Measurements from ENCODE around the gene HOXC10. TPM values are rescaled to one million over a fixed set of nuclear protein-coding genes. Genes with fewer than 3 reads are reported as not detected.

Gene HOXC10
- total and polyA plus RNA-seq, 2 donors (not counting 1 experiment from before 2014, with no cell fraction given), result not detected

- peaks cover 0 to 92% (median 60%) of the 10 kb centered on the region in 4 experiments for H3K27me3 ChIP-seq (replicated peaks in 1 of 4; ENCODE audit: control extremely low read depth in 1 of 4, control insufficient read depth in 3 of 4, insufficient read depth in 4 of 4, low read length in 3 of 4)
- H3K4me1 Mint-ChIP-seq, result peaks cover 10% of the 10 kb centered on the region
- peaks cover 0 to 23% (median 0%) of the 10 kb centered on the region in 3 donors for H3K9me3 ChIP-seq (ENCODE audit: control extremely low read depth in 1 of 3, control insufficient read depth in 2 of 3, insufficient read depth in 1 of 3, low read length in 2 of 3)
- H3K4me1 ChIP-seq (ENCODE audit: control insufficient read depth in 2 of 2, insufficient read depth in 2 of 2, low read length in 2 of 2), result peaks cover 16 to 20% of the 10 kb centered on the region in 2 donors
- WGBS (ENCODE audit: insufficient coverage), result 76% methylated on average over 2 of the region's 5 CpGs
- peaks cover 77% of the 10 kb centered on the region for H3K27me3 Mint-ChIP-seq
- no peaks in the 10 kb centered on the region for H3K79me2 ChIP-seq (ENCODE audit: control insufficient read depth, insufficient read depth, low read length)
- DNase-seq (no peak), ATAC-seq (ENCODE audit: low read depth) (no peak)
- no peak overlapping the region for H3K4me3 ChIP-seq (ENCODE audit: control extremely low read depth in 1 of 5, extremely low read depth in 1 of 5, insufficient read depth in 1 of 5, low read depth in 2 of 5, low read length in 4 of 5)
- H4K20me1 ChIP-seq (ENCODE audit: control insufficient read depth, insufficient read depth, low read length, poor library complexity, severe bottlenecking), result no peaks in the 10 kb centered on the region
- intact Hi-C loops (cut with micrococcal nuclease), result no loop called here
- H3K36me3 ChIP-seq (replicated peaks in 1 of 2; ENCODE audit: control extremely low read depth in 1 of 2, control insufficient read depth in 1 of 2, extremely low read depth in 1 of 2, insufficient read depth in 2 of 2, low read length in 1 of 2), result no peaks in the 10 kb centered on the region
- no peak overlapping the region for H3K27ac ChIP-seq (ENCODE audit: low read length in 2 of 2)
- POLR2A ChIA-PET, result no interaction called here
- H3K4me2 ChIP-seq (replicated peaks; ENCODE audit: low read depth, low read length, poor library complexity, severe bottlenecking), result no peak overlapping the region
- TF ChIP-seq CTCF (IDR thresholded peaks at IDR 0.05) (no peak), EZH2 (IDR thresholded peaks at IDR 0.05; ENCODE audit: borderline replicate concordance, insufficient read depth, low read depth, low read length, poor library complexity, severe bottlenecking) (no peak)
- H3K27ac Mint-ChIP-seq, result no peak overlapping the region
- H2AFZ ChIP-seq (ENCODE audit: insufficient read depth, low read depth, low read length, poor library complexity, severe bottlenecking), result no peak overlapping the region
- CTCF ChIA-PET, result interaction anchor here (1.0 to 1.2 kb wide), 2 partner anchors 154 to 163 kb away, joined by 3 to 5 read pairs; no protein-coding TSS in a partner anchor
- no peaks in the 10 kb centered on the region for H3K9me3 Mint-ChIP-seq (ENCODE audit: insufficient read depth)
- H3K4me3 Mint-ChIP-seq, result no peak overlapping the region
- H3K9ac ChIP-seq (ENCODE audit: low read length), result no peak overlapping the region
These were observed 53.4 kb downstream of the HOXC10 start for GRCh38 chr12:54038284-54038870.

GRCh38 chr12:54038871-54039414 is 54.0 kb downstream of the HOXC10 start:
- H2AFZ ChIP-seq (ENCODE audit: insufficient read depth, low read depth, low read length, poor library complexity, severe bottlenecking), result no peak overlapping the region
- H3K79me2 ChIP-seq (ENCODE audit: control insufficient read depth, insufficient read depth, low read length), result no peaks in the 10 kb centered on the region
- peaks cover 0 to 92% (median 62%) of the 10 kb centered on the region in 4 experiments for H3K27me3 ChIP-seq (replicated peaks in 1 of 4; ENCODE audit: control extremely low read depth in 1 of 4, control insufficient read depth in 3 of 4, insufficient read depth in 4 of 4, low read length in 3 of 4)
- POLR2A ChIA-PET, result no interaction called here
- Mint-ChIP-seq H3K4me3 (no peak overlapping the region), H3K27me3 (peaks cover 79% of the 10 kb centered on the region), H3K9me3 (ENCODE audit: insufficient read depth) (no peaks in the 10 kb centered on the region), H3K27ac (no peak overlapping the region), H3K4me1 (peaks cover 8% of the 10 kb centered on the region)
- WGBS (ENCODE audit: insufficient coverage), result 70% methylated on average over 9 of the region's 9 CpGs
- TF ChIP-seq EZH2 (IDR thresholded peaks at IDR 0.05; ENCODE audit: borderline replicate concordance, insufficient read depth, low read depth, low read length, poor library complexity, severe bottlenecking) (no peak), CTCF (IDR thresholded peaks at IDR 0.05) (no peak)
- DNase-seq (no peak), ATAC-seq (ENCODE audit: low read depth) (no peak)
- H3K27ac ChIP-seq (ENCODE audit: low read length in 2 of 2), result no peak overlapping the region
- H3K4me3 ChIP-seq (ENCODE audit: control extremely low read depth in 1 of 5, extremely low read depth in 1 of 5, insufficient read depth in 1 of 5, low read depth in 2 of 5, low read length in 4 of 5), result no peak overlapping the region
- H3K4me2 ChIP-seq (replicated peaks; ENCODE audit: low read depth, low read length, poor library complexity, severe bottlenecking), result no peak overlapping the region
- peaks cover 0 to 19% (median 0%) of the 10 kb centered on the region in 3 donors for H3K9me3 ChIP-seq (ENCODE audit: control extremely low read depth in 1 of 3, control insufficient read depth in 2 of 3, insufficient read depth in 1 of 3, low read length in 2 of 3)
- no peaks in the 10 kb centered on the region for H4K20me1 ChIP-seq (ENCODE audit: control insufficient read depth, insufficient read depth, low read length, poor library complexity, severe bottlenecking)
- intact Hi-C loops (cut with micrococcal nuclease), result no loop called here
- H3K36me3 ChIP-seq (replicated peaks in 1 of 2; ENCODE audit: control extremely low read depth in 1 of 2, control insufficient read depth in 1 of 2, extremely low read depth in 1 of 2, insufficient read depth in 2 of 2, low read length in 1 of 2), result no peaks in the 10 kb centered on the region
- peaks cover 10 to 14% of the 10 kb centered on the region in 2 donors for H3K4me1 ChIP-seq (ENCODE audit: control insufficient read depth in 2 of 2, insufficient read depth in 2 of 2, low read length in 2 of 2)
- CTCF ChIA-PET, result interaction anchor here (1.0 kb wide), 1 partner anchor 162 kb away, joined by 3 read pairs; no protein-coding TSS in a partner anchor
- H3K9ac ChIP-seq (ENCODE audit: low read length), result no peak overlapping the region
